Activated CD8-positive, alpha-beta T cell treated with anti-CD3 and anti-CD28 coated beads for 36 hours (primary cell): Measurements from ENCODE around the gene NSD2. TPM values are rescaled to one million over a fixed set of nuclear protein-coding genes. Genes with fewer than 3 reads are reported as not detected.
A peak's percentile ranks its signal among the peaks of the same experiment; 100 is the strongest.

Experiments used
- ATAC-seq: fragments of 200-7000 bp; cut with Tn5 transposase; one replicate; pipeline ENCODE4 v1.10.0; 2021; ENCODE audit warnings: mild to moderate bottlenecking, moderate library complexity
- CTCF ChIA-PET: fragments of 350-600 bp; sonication (Branson Sonifier 250); formaldehyde crosslinking; loops from one replicate; lab custom pipeline; 2021; ENCODE audit warnings: antibody characterized with exemption; lab: Charles Lee
- POLR2A ChIA-PET: fragments of 350-600 bp; sonication (Branson Sonifier 250); formaldehyde crosslinking; loops from one replicate; lab custom pipeline; 2021; ENCODE audit warnings: antibody characterized with exemption; lab: Charles Lee
- DNase-seq: peaks from one replicate; pipeline ENCODE4 v3.0.0-alpha.2; 2020
- H3K27ac Mint-ChIP-seq: one replicate; pipeline ENCODE4 v1.8.0; 2021; ENCODE audit warnings: mild to moderate bottlenecking, mixed read lengths
- H3K27me3 Mint-ChIP-seq: one replicate; pipeline ENCODE4 v1.8.0; 2021; ENCODE audit warnings: mixed read lengths
- H3K36me3 Mint-ChIP-seq: one replicate; pipeline ENCODE4 v1.8.0; 2021; ENCODE audit warnings: low read depth, mixed read lengths
- H3K4me1 Mint-ChIP-seq: one replicate; pipeline ENCODE4 v1.8.0; 2021; ENCODE audit warnings: low read depth, mixed read lengths
- H3K4me3 Mint-ChIP-seq: one replicate; pipeline ENCODE4 v1.8.0; 2021; ENCODE audit warnings: mild to moderate bottlenecking, moderate library complexity, mixed read lengths
- H3K9me3 Mint-ChIP-seq: one replicate; pipeline ENCODE4 v1.8.0; 2021; ENCODE audit warnings: mixed read lengths
- CTCF ChIP-seq: fragments of 200-600 bp; IDR thresholded peaks from one replicate; pipeline ENCODE4 v1.8.0; 2022; ENCODE audit warnings: antibody characterized with exemption, mild to moderate bottlenecking
- intact Hi-C: fragments of 100-400 bp; cut with micrococcal nuclease; formaldehyde crosslinking; loops from one replicate; pipeline ENCODE4 v1.10.0; 2022
- total RNA-seq, 2 experiments: library from RNA; stranded (reverse); gene quantifications; one replicate each; pipeline ENCODE4 v1.2.3, GENCODE V29; 2021

Gene NSD2
- total RNA-seq, 2 experiments from 2014 or later: 219 TPM

GRCh38 chr4:1983053-1983845, 112.1 kb downstream of the NSD2 start:
- H3K4me3 Mint-ChIP-seq: no peak overlapping the region
- H3K9me3 Mint-ChIP-seq: no peaks in the 10 kb centered on the region
- POLR2A ChIA-PET: interaction anchor here (1.7 to 3.1 kb wide), 2 partner anchors 26 kb away, joined by 5 to 8 read pairs; partner anchors contain the start of gene NELFA
- ATAC-seq: peak; percentile 15
- intact Hi-C loops: no loop called here
- H3K27ac Mint-ChIP-seq: no peak overlapping the region
- DNase-seq: no peak
- no peak for TF ChIP-seq CTCF
- H3K36me3 Mint-ChIP-seq: peaks cover 21% of the 10 kb centered on the region
- H3K4me1 Mint-ChIP-seq: no peaks in the 10 kb centered on the region
- CTCF ChIA-PET: no interaction called here
- H3K27me3 Mint-ChIP-seq: no peaks in the 10 kb centered on the region

GRCh38 chr4:1983846-1984405, 112.7 kb downstream of the NSD2 start:
- no peak for TF ChIP-seq CTCF
- no peak overlapping the region for H3K27ac Mint-ChIP-seq
- no peak overlapping the region for H3K4me3 Mint-ChIP-seq
- H3K27me3 Mint-ChIP-seq: no peaks in the 10 kb centered on the region
- ChIA-PET POLR2A (interaction anchor here (1.5 to 3.1 kb wide), 2 partner anchors 13 to 25 kb away, joined by 3 to 8 read pairs; partner anchors contain the start of gene NELFA), CTCF (no interaction called here)
- ATAC-seq (peak; percentile 2), DNase-seq (no peak)
- H3K4me1 Mint-ChIP-seq: no peaks in the 10 kb centered on the region
- no peaks in the 10 kb centered on the region for H3K9me3 Mint-ChIP-seq
- H3K36me3 Mint-ChIP-seq: peaks cover 17% of the 10 kb centered on the region
- intact Hi-C loops: no loop called here

GRCh38 chr4:1984406-1985191, 113.4 kb downstream of the NSD2 start:
- intact Hi-C loops: no loop called here
- no peaks in the 10 kb centered on the region for H3K4me1 Mint-ChIP-seq
- H3K36me3 Mint-ChIP-seq: peaks cover 10% of the 10 kb centered on the region
- no peaks in the 10 kb centered on the region for H3K27me3 Mint-ChIP-seq
- ChIA-PET CTCF (no interaction called here), POLR2A (interaction anchor here (1.5 to 3.1 kb wide), 2 partner anchors 12 to 25 kb away, joined by 3 to 8 read pairs; partner anchors contain the start of gene NELFA)
- no peak overlapping the region for H3K27ac Mint-ChIP-seq
- TF ChIP-seq CTCF: no peak
- ATAC-seq (peak; percentile 15), DNase-seq (no peak)
- no peak overlapping the region for H3K4me3 Mint-ChIP-seq
- H3K9me3 Mint-ChIP-seq: no peaks in the 10 kb centered on the region

GRCh38 chr4:1985294-1985693, 114.1 kb downstream of the NSD2 start:
- Mint-ChIP-seq H3K27me3 (no peaks in the 10 kb centered on the region), H3K27ac (no peak overlapping the region), H3K4me3 (no peak overlapping the region), H3K36me3 (peaks cover 9% of the 10 kb centered on the region), H3K9me3 (no peaks in the 10 kb centered on the region), H3K4me1 (no peaks in the 10 kb centered on the region)
- ATAC-seq (no peak), DNase-seq (no peak)
- POLR2A ChIA-PET: interaction anchor here (1.5 to 3.1 kb wide), 2 partner anchors 11 to 24 kb away, joined by 3 to 8 read pairs; partner anchors contain the start of gene NELFA
- TF ChIP-seq CTCF: no peak
- intact Hi-C loops: no loop called here
- CTCF ChIA-PET: no interaction called here
